GM18951 (cell line): Measurements from ENCODE around the gene PTTG1IP.
"Not testable (repeated sequence)": the region's sequence is repeated elsewhere in the genome, so short reads cannot be mapped to it uniquely, and the experiment has no call there.

Source experiments
- POLR2A ChIP-seq: IDR thresholded peaks from 4 replicates; pipeline ENCODE4 v1.6.1; 2011; ENCODE audit warnings: mild to moderate bottlenecking; ENCODE audit not compliant: insufficient read length, insufficient read depth; ENCODE audit errors: extremely low read depth
- in situ Hi-C: fragments of 300-500 bp; cut with MboI; formaldehyde crosslinking; loops from one replicate; pipeline ENCODE4 v1.12.0; 2022; ENCODE audit warnings: low sequenced_read_pairs, mixed read lengths, inconsistent platforms; ENCODE audit not compliant: unreplicated experiment

PTTG1IP gene

GRCh38 chr21:44887807-44888580 lies 14.5 kb upstream of the PTTG1IP start:
- in situ Hi-C loops: loop anchor here (5.0 kb wide), 1 partner anchor 49 kb away; no protein-coding TSS in a partner anchor
- no peak for TF ChIP-seq POLR2A

GRCh38 chr21:44887126-44887806 lies 13.8 kb upstream of the PTTG1IP start:
- TF ChIP-seq POLR2A: no peak
- in situ Hi-C loops: loop anchor here (5.0 kb wide), 1 partner anchor 50 kb away; no protein-coding TSS in a partner anchor

GRCh38 chr21:44886113-44887075 lies 12.9 kb upstream of the PTTG1IP start:
- no peak for TF ChIP-seq POLR2A
- in situ Hi-C loops: loop anchor here (5.0 kb wide), 1 partner anchor 51 kb away; no protein-coding TSS in a partner anchor

GRCh38 chr21:44885615-44886014 lies 12.1 kb upstream of the PTTG1IP start:
- in situ Hi-C loops: loop anchor here (5.0 kb wide), 1 partner anchor 52 kb away; no protein-coding TSS in a partner anchor
- TF ChIP-seq POLR2A: no peak

- TF ChIP-seq POLR2A: no peak
Measured at GRCh38 chr21:44884097-44884496, 10.6 kb upstream of the PTTG1IP start.

GRCh38 chr21:44883250-44883649 lies 9.8 kb upstream of the PTTG1IP start:
- TF ChIP-seq POLR2A: no peak
- in situ Hi-C loops: no loop called here

More at GRCh38 chr21:44884097-44884496, 10.6 kb upstream of the PTTG1IP start:
- in situ Hi-C loops: no loop called here

GRCh38 chr21:44881198-44881872 lies 7.8 kb upstream of the PTTG1IP start:
- no peak for TF ChIP-seq POLR2A
- in situ Hi-C loops: no loop called here

GRCh38 chr21:44880405-44881197 lies 7.1 kb upstream of the PTTG1IP start:
- TF ChIP-seq POLR2A: no peak
- in situ Hi-C loops: no loop called here

- in situ Hi-C loops: not testable (repeated sequence)
Measured at GRCh38 chr21:44879238-44879637, 5.7 kb upstream of the PTTG1IP start.

GRCh38 chr21:44878053-44878982 lies 4.8 kb upstream of the PTTG1IP start:
- in situ Hi-C loops: no loop called here
- no peak for TF ChIP-seq POLR2A
